AG09319 (cell line): ENCODE measurements around the gene MOGAT1.

Experiments used
- DNase-seq: peaks from one replicate; pipeline ENCODE4 v3.0.0-alpha.2; 2010; ENCODE audit warnings: low read depth; ENCODE audit errors: extremely low read depth
- TF ChIP-seq, protein P1 (sequence below): IDR thresholded peaks from 2 replicates; pipeline ENCODE4 v1.5.1; 2011; ENCODE audit warnings: low read depth, mild to moderate bottlenecking, inconsistent platforms, low read length, moderate library complexity

The MOGAT1 gene

GRCh38 chr2:222728621-222729020 lies 57.2 kb downstream of the MOGAT1 start:
- DNase-seq, result no peak
- TF ChIP-seq, protein P1, sequence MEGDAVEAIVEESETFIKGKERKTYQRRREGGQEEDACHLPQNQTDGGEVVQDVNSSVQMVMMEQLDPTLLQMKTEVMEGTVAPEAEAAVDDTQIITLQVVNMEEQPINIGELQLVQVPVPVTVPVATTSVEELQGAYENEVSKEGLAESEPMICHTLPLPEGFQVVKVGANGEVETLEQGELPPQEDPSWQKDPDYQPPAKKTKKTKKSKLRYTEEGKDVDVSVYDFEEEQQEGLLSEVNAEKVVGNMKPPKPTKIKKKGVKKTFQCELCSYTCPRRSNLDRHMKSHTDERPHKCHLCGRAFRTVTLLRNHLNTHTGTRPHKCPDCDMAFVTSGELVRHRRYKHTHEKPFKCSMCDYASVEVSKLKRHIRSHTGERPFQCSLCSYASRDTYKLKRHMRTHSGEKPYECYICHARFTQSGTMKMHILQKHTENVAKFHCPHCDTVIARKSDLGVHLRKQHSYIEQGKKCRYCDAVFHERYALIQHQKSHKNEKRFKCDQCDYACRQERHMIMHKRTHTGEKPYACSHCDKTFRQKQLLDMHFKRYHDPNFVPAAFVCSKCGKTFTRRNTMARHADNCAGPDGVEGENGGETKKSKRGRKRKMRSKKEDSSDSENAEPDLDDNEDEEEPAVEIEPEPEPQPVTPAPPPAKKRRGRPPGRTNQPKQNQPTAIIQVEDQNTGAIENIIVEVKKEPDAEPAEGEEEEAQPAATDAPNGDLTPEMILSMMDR, result no peak

DNA sequence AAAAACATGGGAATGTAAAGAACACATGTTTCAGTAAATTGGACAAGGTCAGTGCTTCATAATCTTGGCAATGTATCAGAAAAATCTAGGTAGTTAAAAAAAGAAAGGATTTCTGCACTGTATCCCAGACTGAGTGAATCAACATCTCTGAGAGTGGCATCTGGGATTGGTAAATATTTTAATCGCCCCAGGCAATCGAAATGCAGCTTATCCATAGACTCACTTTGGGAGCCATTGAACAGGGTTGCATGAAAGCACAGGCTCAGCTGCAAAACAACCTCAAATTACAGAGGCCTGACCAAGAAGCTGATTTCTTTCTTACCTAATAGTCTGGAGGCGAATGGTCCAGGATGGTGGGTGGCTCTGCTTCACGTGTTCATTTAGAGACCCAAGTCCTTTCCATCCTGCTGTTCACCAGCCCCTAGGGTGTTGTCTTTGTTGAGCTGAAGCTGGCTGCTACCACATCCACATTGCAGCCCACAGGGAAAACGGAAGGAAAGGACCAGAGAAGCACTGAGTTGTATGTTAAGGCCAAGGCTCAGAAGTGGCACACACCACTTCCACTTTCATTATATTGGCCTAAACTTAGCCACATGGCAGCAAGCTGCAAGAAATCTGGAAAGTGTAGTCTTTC lies 59.0 kb downstream of the MOGAT1 start:
- TF ChIP-seq, protein P1, result no peak
- no peak for DNase-seq

DNA sequence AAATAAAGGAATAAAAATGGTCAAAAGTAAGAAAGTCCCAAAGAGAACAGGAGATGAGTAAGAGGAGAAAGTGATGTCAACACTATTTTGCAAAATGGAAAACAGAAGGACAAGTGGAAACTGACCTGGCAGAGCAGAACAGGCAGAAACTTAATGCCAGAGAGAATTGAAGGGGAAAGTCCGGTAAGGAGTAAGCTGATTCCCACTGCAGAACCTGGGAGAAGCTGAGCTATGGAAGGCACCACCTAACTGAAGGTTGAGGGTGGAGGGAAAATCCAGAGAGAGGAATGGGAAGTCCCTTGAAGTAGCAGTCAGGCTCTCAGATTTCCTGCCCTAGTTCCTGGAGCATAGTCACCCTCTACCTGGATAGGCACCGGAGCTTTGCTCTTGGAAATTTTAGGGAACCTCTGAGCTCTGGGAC lies 59.8 kb downstream of the MOGAT1 start:
- DNase-seq, result no peak
- TF ChIP-seq, protein P1, result no peak

DNA sequence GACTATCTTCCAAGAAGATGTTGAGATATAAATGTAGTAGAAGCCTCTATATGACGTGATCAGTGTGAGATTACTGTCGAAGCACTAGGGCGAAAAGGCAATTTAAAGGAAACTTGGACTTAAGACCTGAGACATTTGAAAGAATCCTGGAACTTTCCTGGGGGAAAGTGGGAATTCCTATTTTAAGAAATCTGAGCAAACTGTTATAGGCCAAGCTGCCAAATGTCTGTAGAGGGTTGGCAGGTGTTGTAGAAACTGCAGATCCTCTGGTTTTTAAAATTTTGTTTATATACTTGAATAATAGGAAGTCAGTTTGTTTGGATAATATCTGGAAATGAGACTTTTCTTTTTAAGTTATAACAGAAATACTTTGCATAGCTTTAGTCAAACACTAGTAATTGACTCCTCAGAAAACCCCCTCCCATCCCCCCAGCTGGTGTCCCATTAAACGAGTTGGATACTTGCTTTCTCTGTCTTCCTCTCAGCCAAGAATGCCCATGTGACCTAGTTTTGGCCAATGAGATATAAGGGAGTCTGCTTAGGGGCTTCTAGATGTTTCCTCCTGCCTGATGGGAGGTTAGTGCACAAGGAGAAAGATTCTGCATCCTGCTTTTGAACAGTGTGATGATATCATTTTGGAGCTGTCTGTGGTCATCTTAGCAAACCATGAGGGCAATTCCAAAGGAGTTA lies 61.2 kb downstream of the MOGAT1 start:
- TF ChIP-seq, protein P1, result no peak
- DNase-seq, result no peak

DNA sequence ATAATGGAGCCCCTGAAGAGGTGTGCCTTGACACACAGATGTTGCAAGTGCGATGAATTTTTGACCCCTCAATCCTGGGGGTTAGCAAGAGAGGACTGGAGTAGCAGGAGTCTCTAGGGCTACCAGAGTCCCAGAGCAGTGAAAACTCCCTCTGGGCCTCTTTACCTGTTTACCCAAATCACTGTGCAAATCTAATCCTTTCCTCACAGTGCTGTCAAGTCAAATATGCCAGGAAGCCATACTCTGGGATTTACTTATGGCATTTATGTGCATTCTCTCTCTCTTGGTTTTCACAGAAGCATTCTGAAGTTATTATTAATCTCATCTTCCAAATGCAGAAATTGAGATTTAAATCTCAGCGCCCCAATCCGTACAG lies 62.0 kb downstream of the MOGAT1 start:
- TF ChIP-seq, protein P1, result no peak
- no peak for DNase-seq

DNA sequence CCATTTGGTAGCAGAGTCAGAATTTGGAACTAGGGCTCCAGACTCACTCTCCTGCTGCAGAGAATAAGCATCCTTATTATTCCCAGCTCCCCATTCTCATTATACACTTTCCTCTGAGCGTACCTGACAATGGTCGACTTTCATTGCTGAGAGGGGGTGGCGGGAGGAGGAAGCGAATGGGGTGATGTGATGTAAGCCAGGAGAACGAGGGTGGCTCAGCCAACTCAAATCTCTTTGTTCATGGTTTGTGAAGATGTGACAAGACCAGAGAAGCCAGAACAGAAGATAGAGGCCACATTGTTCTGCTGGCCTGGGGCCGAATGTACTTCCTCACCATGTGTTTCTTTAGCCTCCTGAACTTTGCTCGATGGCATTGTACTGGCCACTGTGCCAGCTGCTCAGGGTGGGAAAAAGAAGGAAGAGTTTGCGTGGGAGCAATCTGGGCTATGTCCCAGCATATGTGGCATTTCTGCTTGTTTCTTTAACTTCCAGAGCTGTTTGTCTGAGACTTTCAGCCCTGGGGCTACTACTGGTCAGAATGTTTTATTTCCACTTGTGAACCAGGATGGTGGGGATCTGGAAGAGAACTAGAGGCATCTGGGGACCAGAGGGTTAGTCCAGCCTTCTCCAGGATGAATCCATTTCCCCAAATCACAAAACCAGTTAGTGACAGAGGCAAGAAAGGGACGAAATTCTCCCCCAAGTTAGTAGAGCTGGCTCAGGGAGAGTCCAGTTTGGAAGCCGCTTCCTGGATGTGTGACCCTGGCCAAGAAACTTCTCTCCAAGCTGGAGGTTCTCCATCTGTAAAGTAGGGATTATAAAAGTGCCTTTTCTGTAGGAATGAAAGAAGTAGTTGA lies 62.6 kb downstream of the MOGAT1 start:
- peak; percentile 46 for DNase-seq
- TF ChIP-seq, protein P1, result no peak

DNA sequence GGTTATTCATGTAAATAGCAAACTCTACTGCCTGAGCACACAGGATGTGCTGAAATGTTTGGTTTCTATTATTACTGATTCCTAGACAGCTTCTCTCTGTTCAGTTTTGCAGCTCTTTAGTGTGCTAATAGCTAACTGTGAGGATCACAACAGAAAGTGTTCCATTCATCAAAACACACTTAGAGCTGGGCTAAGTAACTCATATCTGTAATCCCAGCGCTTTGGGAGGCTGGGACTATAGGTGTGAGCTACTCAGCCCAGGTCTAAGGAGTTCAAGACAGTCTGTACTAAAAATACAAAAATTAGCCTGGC lies 63.2 kb downstream of the MOGAT1 start:
- no peak for DNase-seq
- TF ChIP-seq, protein P1, result no peak
